ENCODE measurements around the gene EPC2. TPM values are rescaled to one million over a fixed set of nuclear protein-coding genes. Genes with fewer than 3 reads are reported as not detected.

Gene EPC2
- total and polyA plus RNA-seq, 2 of the 8 experiments (the other 6 are each of a cell fraction or from before 2014, with no cell fraction given): 16.1 to 25.7 TPM

- TF ChIP-seq, protein P1, sequence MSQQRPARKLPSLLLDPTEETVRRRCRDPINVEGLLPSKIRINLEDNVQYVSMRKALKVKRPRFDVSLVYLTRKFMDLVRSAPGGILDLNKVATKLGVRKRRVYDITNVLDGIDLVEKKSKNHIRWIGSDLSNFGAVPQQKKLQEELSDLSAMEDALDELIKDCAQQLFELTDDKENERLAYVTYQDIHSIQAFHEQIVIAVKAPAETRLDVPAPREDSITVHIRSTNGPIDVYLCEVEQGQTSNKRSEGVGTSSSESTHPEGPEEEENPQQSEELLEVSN (IDR thresholded peaks at IDR 0.05): no peak
- TF ChIP-seq CHD2 (IDR thresholded peaks at IDR 0.05; ENCODE audit: low read length) (no peak), SIX5 (IDR thresholded peaks at IDR 0.05; ENCODE audit: low read depth, low read length) (no peak), RAD21 (IDR thresholded peaks at IDR 0.05 in 1 of 2, conservative IDR thresholded peaks at IDR 0.05 in 1 of 2; ENCODE audit: low read depth in 2 of 2, low read length in 2 of 2) (no peak), RNF2 (IDR thresholded peaks at IDR 0.05; ENCODE audit: borderline replicate concordance, low read depth, low read length, missing control alignments, poor library complexity, severe bottlenecking) (no peak), TCF12 (IDR thresholded peaks at IDR 0.05; ENCODE audit: low read depth, low read length) (no peak), POU5F1 (IDR thresholded peaks at IDR 0.05; ENCODE audit: low read depth, low read length) (no peak), ASH2L (IDR thresholded peaks at IDR 0.05; ENCODE audit: low read length) (no peak)
Observed at GRCh38 chr2:148802448-148803220, 158.1 kb downstream of the EPC2 start (continued).

Data from H1 (cell line).